GM18519 (cell line): ENCODE results near the gene NFX1.
"Not testable (repeated sequence)": the region's sequence is repeated elsewhere in the genome, so short reads cannot be mapped to it uniquely, and the experiment has no call there.

ENCODE experiments used
- ATAC-seq: cut with Tn5 transposase; IDR thresholded peaks from one replicate; pipeline ENCODE4 v1.9.1; 2021; ENCODE audit warnings: mild to moderate bottlenecking, moderate library complexity; ENCODE audit not compliant: unreplicated experiment, low FRiP score

The NFX1 gene

DNA sequence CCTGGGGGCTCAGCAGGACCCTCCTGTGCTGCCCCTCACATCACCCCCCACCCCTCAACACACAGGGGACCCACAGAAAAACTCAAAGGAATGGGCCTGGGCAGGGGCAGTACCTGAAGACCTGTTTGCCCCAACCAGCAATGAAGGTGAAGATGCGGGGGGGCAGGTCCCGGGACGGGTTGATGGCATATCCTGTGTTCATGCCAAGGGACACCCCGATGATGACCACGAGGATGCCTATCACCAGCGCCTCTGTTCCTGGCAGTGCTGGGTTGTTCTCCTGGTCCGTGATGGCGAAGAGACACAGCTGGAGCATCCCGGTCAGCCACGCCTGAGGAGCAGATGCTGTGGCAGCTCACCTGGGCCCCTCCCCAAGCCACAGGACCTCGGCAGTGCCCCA is 95.2 kb downstream of the NFX1 start:
- ATAC-seq, result not testable (repeated sequence)

DNA sequence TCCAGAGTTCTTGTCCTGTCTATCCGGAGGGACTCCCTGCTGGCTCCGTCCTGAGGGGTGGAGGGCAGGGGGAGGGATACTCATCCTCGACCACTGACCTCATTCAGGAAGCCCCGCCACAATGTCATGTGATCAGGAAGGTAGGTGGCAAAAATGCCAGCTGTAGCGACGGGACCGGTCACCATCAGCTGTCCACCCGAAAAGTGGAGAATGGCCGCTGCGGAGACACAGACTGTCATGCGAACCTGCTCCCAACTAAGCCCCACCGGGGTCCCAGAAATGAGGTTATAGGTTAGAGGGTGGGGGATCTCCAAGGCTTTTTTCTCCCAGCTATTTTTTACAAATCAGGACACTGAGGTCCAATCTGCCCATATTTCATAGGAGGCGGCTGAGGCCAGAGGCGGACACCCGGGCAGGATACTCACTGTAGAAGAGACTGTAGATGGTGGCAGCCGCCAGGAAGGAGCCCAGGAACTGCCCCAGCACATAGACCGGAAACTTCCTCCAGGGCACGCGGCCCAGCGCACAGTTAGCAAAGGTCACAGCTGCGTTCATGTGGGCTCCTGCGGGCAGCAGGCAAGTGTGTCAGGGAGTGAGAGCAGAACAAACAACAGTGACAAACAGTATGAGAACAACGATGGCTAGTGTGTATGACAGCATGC is 95.8 kb downstream of the NFX1 start:
- not testable (repeated sequence) for ATAC-seq

DNA sequence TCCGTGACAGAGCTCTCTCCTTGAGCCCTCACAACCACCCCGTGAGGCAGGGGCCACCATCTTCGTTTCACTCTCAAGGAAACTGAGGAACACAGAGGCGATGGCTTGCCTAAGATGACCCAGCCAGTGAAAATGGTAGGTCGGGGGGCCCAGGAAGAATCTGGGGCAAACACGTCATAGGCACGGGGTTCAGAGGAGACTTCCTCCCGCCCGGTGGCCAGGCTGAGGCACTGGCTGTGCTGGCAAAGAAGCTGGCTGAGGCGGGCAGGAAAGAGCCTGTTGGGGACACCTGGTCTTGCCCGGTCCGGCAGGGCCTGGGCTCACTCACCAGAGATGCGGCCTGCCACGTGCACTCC is 96.3 kb downstream of the NFX1 start:
- ATAC-seq, result not testable (repeated sequence)

DNA sequence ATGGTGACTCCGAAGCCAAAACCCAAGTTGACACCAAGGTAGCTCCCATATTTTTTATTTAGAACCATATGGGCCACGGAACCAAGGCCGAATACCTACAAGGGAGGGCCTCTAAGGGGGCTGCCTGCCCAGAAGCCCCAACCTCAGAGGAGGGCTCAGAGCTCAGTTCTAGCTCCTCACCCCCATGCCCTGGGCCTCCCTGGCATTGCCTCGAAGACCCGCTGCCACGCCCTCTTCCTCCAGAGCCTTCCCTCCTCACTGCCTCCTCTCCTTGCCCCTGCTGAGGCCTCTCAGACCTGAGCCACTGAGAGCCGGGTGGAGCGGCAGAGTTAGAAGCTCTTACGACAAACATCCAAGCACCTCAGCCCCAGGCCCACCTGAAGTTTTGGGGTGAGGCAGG is 96.7 kb downstream of the NFX1 start:
- not testable (repeated sequence) for ATAC-seq

DNA sequence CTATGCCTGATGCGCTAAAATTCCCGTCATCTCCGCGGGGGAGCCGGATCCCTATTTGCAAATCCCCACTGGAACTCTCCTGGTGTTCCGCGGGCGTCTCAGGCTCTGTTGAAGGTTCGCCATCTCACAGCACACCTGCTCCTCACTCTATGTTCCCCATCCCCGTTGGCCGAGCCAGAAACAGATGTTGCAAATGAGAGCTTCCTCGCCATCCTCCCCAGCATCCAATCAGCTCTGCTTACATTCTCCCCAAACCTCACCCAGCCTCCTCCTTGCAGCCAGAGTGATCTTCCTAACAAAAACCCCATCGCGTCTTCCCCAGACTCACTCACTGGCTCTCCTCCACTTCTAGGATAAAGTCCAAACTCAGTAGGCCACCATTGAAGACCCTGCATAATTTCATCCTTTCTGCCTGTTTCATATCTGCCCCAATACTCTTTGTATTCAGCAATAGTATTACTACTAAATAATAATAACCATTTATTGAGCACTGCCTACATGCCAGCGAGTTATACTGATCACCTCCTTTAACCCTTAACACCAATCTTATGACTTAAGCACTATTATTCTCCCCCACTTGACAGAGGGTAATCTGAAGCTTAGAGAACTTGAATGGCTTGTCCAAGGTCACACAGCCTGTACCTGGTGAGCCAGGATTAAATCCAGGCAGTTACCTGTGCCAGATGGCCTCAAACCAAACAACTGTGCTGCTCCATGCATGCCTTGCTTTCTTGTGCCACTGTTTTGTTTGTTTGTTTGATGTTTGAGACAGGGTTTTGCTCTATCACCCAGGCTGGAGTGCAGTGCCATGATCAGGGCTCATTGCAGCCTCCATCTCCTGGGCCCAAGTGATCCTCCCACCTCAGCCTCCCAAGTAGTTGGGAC is 98.0 kb downstream of the NFX1 start:
- ATAC-seq, result no peak

DNA sequence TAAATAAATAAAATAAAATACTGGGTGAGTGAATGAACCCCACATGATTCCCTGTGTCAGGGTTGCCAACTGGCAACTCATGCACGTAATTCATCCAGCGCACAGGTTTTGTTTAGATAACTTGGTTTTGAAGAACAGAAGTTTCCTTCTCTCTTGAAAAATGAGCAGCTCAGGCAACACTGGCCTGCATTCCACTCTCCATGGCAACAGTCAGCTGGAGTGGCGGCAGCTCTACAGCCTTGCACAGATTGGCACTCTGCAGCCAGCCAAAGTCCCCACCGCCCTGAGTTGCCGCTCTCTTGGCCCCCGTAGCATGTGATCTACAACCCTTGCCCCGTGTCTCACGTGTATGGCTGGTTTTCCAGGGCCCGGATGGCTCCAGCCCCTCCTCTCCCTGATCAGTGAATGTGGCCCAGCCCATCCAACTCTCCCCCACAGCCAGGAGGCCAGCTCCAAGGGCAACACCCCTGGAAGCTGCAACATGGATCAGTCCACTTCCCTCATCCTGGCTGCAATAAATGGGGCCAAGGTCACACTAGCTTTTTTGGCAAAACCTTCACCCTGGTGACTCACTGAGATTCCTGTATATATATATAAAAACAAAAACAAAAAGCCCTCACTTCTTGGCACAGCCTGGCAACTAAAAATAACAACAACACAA is 100.9 kb downstream of the NFX1 start:
- ATAC-seq, result not testable (repeated sequence)

DNA sequence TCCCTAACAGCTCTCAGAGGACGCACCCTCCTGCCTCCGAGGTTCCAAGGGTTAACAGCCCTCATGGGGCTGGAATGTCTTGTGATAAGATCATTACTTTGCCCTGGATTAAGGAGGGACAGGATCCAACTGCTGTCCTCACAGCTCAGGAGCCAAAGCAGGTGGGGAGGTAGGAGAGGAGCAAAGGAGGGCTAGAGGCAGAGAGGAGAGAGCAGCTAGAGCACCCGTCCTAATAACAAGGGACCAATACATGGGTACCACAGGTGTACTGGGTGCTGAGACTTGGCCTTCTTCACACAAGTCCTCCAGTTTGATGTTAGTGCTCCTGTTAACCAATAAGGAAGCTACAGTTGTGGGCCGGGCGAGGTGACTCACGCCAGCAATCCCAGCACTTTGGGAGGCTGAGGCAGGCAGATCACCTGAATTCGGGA is 102.3 kb downstream of the NFX1 start:
- not testable (repeated sequence) for ATAC-seq

DNA sequence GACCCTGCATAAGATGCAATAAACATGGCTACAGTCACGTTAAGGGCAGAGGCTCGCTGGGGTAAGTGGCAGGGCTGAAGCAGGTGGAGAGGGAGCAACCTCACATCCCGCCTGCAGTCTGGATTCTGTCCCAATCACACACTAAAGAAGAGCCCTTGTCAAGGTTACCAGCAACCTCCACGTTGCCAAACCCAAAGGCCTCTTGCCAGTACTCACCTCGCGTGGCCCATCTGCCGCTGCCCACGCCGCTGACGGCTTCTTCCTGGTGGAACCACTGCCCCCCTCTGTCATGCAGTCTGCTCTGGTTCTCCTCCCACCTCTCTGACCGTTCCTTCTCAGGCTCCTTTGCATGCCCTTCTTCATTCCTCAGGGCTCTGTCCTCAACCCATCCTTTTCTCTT is 103.3 kb downstream of the NFX1 start:
- no peak for ATAC-seq

DNA sequence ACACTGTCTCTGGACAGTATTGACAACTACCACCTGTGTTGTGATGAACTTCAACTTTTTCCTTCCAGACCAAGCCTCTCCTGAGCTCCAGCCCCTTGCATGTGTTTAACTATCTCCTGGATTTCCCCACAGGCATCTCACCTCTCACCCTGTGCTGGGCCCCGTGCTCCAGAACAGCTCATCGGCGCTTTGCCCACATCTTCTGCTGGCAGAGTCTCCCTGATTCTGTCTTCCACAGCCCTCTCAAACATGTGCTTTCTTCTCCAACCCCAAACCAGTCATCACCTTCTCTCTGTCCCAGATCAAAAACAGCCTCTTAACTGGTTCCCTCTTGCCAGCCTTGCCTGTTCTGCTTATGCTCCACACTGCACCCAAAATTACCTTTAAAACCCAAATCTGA is 103.7 kb downstream of the NFX1 start:
- not testable (repeated sequence) for ATAC-seq

DNA sequence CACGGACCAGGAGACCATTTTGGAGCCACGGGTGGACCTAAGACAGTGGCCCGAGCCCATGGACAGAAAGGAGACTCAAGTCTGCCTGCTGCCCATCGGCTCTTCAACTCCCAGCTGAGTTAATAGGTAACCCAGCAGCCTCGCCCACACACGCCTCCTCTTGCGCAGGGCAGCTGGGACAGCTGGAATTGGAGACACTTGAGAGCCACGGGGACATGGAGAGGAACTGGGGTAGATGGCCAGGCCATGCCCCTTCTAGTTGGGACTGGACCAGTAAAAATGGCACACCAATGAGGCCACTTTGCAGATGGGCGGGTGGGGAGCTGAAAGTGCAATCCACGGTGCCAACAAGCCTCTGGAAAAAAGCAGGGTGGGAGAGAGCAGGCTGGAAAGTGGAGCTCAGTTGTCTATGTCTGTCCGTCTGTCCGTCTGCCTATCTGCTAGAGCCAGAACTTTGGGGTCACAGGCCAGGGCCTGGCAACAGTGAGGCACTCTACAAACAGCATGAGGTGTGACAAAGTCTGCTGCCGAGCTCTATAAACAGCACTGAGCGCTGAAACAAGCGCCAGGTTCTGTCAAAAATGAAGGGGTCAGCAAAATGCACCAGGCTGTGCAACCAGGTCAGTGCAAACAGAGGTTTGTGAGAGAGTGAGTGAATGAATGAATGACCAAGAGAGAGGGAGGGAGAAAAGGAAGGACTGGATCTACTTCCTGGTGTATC is 105.0 kb downstream of the NFX1 start:
- not testable (repeated sequence) for ATAC-seq

DNA sequence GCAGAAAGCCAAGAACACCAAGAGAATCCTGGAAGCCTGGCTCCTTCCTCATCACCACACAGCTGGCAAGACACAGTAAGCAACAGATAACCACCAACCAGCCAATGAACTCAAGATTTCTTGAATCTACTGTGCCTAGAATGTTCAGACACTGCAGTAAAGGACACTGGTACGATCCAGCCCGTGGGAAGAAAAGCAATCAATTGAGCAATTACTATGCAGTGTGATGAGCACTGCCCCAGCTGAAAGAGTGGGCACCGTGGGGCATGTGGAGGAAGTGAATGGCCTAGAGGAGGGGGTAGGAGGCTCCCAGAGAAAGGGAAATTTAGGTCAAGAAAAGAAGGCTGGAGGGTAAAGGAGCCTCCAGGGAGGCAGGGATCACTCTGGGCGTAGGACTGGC is 107.5 kb downstream of the NFX1 start:
- ATAC-seq, result not testable (repeated sequence)

DNA sequence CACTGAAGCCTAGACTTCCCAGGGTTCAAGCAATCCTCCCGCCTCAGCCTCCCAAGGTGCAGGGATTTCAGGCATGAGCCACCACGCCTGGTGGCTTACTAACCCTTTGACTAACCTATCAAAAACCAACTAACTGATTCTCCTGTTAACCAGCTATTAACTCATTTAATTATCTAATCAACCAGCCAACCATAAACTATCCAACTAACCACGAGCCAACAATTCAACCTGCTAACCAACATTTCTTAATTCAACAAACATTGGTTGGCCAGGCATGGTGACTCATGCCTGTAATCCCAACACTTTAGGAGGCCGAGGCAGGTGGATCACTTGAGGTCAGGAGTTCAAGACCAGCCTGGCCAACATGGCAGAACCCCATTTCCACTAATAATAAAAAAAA is 108.7 kb downstream of the NFX1 start:
- not testable (repeated sequence) for ATAC-seq

DNA sequence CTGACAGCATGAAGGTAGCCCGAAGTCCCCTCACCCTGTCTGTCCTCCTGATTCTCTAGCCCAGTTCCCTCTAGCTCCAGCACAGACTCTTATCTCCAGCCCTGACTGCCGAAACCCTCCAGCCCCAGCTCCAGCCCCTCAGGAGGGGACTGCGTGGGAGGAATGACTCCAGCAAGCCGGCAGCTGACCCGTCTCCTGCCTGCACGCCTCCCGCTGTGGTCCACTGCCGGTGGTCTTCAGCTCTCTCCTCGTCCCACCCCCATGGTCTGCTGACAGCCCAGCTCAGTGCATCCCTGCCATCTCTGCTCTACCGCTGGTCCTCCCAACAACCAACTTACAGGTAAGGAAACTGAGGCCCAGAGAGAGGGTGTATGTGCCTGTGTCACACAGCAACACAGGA is 111.5 kb downstream of the NFX1 start:
- not testable (repeated sequence) for ATAC-seq

DNA sequence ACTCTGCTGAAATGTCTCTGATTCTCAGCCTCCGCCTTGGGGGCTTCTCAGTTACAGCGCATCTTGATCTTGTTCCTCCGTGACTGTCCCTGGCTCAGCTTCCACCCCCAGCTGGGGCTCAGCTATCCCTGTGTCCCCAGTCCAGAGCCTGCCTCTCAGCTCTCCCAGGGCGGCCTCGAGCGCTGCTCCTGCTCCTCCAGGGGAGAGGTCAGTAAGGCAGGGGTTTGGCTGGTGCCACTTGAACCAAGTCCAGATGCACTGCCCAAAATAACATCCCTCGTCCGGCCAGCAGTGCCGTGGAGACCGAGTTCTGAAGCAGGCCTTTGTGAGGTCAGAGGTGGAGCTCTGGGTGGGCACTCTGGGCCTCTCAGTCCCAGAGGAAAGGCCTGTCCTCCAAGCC is 112.1 kb downstream of the NFX1 start, which contains the start of gene AQP7:
AQP7 (minus strand) TSS at position 198 of the 400 bp plus-strand sequence. CDS start 1,306 bp downstream, outside the sequence.
- ATAC-seq, result not testable (repeated sequence)

DNA sequence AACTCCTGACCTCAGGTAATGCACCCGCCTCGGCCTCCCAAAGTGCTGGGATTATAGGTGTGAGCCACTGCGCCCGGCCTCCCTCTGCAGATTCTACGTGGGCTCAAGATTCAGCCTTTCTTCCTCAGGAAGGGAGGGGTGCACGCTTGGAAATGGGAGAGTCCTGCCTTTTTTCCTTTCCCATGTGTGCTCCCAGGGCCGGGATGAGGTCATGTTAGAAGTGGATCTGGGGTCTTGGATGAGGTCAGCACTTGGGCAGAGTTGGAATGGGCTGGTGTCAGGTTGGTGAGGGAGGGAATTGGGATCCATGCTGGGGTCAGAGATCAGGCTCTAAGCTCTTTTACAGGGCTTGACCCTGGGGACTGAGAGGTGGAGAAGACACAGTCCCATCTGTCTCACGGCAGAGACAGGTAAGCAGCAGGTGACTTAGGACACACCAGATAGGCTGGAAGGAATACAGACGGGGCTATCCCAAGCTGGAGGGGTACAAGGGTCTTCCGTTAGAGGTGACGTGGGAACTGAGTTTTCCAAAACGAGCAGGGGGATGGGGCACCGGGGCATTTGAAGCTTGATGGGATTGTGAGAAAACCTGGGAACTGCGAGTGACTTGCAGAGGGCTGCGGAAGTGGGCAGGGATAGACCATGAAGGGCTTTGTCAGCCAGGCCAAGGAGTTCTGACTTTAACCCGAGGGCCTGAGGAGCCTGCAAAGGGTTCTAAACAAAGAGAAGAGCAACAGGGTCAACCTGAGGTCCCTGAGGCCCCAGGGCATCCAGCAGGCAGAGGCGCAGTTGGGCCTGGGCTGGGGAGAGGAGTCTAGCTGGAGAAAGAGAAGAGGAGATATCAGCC is 113.8 kb downstream of the NFX1 start:
- no peak for ATAC-seq

DNA sequence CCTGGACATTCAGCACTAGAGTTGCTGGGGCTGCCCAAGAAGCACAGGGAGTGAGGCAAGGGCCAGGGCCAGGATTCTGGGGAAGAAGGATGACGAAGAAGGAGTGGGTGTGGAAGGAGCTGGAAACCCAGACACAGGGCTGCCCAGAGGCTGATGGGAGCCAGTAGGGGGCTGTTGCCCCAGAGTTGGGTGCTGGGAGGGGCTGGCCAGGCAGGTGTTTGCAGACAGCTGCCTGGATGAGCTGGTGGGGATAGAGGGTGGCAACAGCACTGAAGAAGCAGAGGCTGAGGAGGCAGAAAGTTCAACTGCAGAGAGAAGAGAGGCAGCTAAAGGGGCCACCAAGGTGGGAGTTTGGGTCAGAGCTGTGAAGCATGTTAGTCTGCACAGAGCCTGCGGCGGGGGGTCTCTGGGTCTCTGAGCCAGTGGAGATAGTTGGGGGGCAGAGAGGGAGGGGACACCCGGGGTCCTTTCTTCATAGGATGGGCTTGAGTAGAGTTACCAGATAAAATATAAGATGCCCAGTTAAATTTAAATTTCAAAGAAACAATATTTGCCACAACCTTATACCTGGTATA is 114.6 kb downstream of the NFX1 start:
- ATAC-seq, result no peak

DNA sequence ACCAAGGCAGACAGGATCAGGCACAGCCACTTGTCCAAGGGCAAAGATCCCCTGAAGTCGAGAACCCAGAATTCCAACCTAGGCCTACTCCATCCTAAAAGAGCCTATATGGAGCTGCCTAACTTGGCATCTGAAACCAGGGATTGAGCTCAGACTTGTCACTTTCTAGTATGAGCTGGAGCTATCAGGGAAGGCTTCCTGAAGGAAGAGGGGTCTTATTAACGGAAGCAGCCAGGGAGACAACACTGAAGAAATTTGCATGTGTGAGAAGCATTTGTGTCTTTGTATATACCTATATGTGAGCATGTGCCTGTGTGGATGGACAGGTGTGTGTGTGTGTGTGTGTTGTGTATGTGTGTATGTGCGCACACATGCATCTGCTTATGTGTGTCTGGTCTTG is 116.7 kb downstream of the NFX1 start:
- no peak for ATAC-seq

DNA sequence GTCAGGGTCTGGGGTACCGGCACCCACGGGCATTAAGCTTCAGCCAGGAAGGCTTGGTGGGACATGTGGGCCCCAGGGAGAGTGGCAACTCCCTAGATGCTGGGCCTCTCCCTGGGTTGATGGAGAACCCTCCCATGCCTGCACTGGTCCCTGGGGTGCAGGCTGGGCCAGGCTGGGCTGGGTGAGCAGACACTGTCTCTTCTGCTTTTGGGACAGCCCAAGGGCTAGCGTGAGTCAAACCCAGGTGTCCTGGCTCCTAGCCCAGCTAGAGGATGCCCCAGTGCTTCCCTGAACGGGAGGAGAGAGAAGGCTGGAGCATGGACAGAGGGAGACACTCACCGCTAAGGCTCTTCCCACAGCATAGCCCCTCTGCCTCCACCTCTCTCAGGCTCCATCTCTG is 117.8 kb downstream of the NFX1 start:
- no peak for ATAC-seq

DNA sequence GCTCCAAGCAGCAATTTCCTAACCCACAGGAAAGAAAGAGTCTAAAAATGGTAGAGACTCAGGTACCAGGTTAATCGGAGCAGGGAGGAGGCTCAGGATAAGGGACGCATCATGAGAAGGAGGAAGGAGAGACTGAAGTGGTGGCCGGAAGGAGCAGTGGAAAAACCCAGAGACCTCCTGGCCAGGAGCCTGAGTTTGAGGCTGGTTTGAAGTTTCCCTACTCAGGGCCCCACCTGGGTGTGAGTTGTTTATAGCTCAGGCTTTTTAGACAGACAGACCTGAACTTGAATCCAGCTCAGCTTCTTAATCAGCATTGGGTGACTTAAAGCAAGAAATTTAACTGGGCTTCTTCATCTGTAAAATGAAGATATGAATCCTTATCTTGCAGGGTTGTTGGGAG is 124.0 kb downstream of the NFX1 start:
- no peak for ATAC-seq
